Head of caudate nucleus (tissue), 42 donors: ENCODE results near the gene POP4.
A peak's percentile ranks its signal among the peaks of the same experiment; 100 is the strongest.
"Not testable (repeated sequence)": the region's sequence is repeated elsewhere in the genome, so short reads cannot be mapped to it uniquely, and the experiment has no call there.

Experiments
- DNase-seq, 42 donors: peaks; one replicate each; pipeline versions ENCODE4 v3.0.0 to v3.0.0-alpha.2; 2020 to 2021; ENCODE audit warnings: mixed read lengths in 7 of 42
- intact Hi-C: fragments of 100-400 bp; cut with DNase I; formaldehyde crosslinking; loops from one replicate; pipeline ENCODE4 v1.15.0; 2022

Gene POP4

DNA sequence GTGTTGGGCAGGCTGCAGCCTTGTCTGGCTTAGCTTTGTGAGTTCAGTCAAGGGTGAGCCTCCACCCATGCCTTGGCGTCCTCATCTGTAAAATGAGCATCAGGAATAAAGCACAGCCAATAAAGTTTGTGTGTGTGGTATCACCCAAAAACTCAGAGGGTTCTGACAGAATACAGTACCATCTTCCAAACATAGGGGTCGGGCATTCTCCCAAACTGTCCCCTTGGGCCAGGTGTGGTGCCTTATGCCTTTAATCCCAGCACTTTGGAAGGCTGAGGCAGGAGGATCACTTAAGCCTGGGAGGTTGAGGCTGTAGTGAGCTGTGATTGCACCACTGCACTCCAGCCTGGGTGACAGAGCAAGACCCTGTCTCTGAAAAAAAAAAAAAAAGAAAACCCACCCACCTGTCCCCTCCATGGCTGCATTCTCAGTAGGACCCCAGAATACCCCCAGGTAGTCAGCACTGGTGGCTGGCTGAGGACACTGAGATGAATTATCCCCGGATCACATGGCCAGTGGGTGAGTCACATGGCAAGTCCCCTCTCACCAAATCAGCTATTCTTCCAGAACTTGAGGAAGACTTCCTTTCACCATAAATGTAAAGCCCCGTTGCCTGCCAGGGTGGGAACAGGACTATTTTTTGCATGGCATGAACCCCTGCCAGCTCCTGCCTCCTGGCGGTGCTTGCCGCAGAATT is 18.6 kb downstream of the POP4 start:
- no peak for DNase-seq
- intact Hi-C loops = no loop called here

- intact Hi-C loops = no loop called here
- DNase-seq = no peak
Observed at GRCh38 chr19:29625186-29625651, 19.1 kb downstream of the POP4 start.

GRCh38 chr19:29626386-29626785 is 20.3 kb downstream of the POP4 start:
- intact Hi-C loops = no loop called here
- no peak for DNase-seq

- DNase-seq, intact Hi-C loops: not testable (repeated sequence)
Observed at GRCh38 chr19:29626832-29627231, 20.7 kb downstream of the POP4 start.

GRCh38 chr19:29628661-29629385 is 22.7 kb downstream of the POP4 start:
- intact Hi-C loops = no loop called here
- no peak for DNase-seq

DNA sequence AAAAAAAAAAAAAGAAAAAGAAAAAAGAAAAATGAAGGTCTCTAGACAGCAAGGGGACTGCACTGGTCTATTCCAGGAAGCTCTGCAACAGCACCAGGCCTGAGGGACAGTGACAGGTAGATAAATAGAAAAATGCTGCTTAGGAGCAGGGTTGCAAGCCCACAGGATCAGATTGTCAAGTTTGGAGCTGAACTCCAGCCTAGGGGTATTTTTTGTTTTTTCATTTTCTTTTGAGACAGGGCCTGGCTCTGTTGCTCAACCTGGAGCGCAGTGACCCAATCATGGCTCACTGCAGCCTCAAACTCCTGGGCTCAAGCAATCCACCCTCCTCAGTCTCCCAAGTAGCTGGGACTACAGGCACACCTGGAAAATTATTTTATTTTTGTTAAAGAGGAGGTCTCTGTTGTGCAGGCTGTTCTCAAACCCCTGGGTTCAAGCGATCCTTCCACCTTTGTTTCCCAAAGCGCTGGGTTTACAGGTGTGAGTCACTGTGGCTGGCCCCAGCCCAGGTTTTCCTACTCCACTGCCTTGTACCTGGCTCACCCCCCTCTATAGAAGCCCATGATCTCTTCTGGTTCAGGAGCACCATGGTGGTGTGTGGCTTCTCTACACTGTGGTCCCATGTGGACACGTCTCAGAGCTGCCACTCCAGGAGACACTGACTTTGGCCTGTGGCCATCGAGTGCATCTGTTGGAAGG is 23.9 kb downstream of the POP4 start:
- DNase-seq = peak in 1 of 42 donors; percentile 10
- intact Hi-C loops = no loop called here

DNA sequence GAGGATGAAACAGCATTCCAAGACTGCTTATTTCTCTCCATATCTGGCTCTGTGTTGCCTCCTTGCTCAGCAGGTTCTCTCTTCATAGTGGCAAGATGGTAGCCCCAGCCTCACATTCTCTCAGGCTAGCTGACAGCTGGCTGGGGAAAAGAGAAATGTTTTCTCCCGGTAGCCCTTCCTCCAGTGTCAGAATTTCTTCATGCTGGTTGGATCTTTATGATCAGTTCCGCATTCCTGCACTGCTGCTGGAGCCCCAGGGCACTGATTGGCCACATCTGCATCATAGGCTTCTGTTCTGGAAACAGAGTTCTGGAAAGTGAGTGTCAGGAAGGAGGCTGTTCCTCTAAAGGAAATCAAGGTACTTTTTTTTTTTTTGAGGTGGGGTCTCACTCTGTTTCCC is 24.6 kb downstream of the POP4 start:
- intact Hi-C loops = no loop called here
- DNase-seq = no peak

DNA sequence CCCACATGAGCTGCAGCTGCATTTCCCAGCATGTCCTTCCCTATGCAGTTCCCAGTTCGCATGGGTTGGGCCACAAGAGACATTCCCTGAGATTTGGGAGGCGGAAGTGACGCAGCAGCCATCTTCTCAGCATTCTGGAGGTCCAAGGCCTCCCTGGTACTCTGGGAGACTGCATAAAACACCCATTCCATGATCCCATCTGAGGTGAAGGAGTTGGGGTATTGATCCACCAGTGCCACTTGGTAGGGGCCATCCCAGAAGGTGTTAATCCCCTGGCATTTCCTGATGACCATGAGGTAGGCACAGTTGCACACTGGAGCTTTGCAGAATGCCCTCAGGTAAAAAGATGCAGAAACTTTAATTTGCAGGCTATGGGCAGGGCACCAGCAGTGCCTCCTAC is 25.4 kb downstream of the POP4 start:
- intact Hi-C loops = no loop called here
- no peak for DNase-seq

DNA sequence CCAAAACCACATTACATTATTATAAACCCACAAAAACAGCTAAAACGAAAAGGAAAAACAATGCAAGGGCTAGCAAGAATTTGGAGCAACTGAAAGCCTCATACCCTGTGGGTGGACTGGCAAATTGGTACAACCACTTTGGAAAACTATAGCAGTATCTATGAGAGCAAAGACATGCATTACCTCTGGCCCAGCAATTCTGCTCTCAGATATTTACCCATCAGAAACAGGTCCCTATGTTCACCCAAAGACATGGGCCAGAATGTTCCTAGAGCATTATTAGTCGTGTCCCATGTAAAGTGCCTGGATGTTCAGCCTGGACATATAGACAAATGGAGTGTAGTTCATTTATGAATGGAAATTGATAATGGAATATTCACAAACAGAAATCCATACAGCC is 27.9 kb downstream of the POP4 start:
- intact Hi-C loops = no loop called here
- no peak for DNase-seq

- no peak for DNase-seq
- intact Hi-C loops = no loop called here
Observed at GRCh38 chr19:29634423-29635130, 28.5 kb downstream of the POP4 start.

- intact Hi-C loops = no loop called here
- no peak for DNase-seq
Observed at GRCh38 chr19:29635963-29636362, 29.9 kb downstream of the POP4 start.

- intact Hi-C loops = no loop called here
Observed at GRCh38 chr19:29636553-29637360, 30.7 kb downstream of the POP4 start.

DNA sequence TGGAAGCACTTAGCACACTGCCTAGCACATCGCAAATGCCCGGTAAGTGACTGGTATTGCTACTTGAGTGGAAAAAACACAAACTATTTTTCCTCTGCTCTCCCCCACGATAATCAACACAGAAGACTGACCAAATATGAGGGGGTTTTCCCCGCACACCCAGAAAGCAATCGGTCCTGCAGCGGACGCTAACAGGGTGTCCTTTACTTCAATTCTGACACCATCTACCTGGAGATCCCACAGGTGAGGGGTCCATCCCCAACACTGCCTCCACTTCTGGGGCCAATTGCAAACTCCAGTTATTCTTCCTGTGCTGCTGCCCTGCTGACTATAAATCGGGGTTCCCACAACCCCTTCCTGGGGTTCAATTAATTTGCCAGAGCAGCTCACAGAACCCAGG is 33.0 kb downstream of the POP4 start:
- DNase-seq = no peak
- intact Hi-C loops = no loop called here

More at GRCh38 chr19:29636553-29637360, 30.7 kb downstream of the POP4 start:
- DNase-seq = no peak

- intact Hi-C loops = no loop called here
- no peak for DNase-seq
Observed at GRCh38 chr19:29640231-29640630, 34.1 kb downstream of the POP4 start.

GRCh38 chr19:29641597-29641996 is 35.5 kb downstream of the POP4 start:
- intact Hi-C loops = no loop called here
- no peak for DNase-seq

GRCh38 chr19:29643361-29643935 is 37.4 kb downstream of the POP4 start:
- intact Hi-C loops = no loop called here
- no peak for DNase-seq

GRCh38 chr19:29644210-29644609 is 38.1 kb downstream of the POP4 start:
- no peak for DNase-seq
- intact Hi-C loops = no loop called here

- intact Hi-C loops = no loop called here
Observed at GRCh38 chr19:29645491-29645867, 39.4 kb downstream of the POP4 start.

More at GRCh38 chr19:29645491-29645867, 39.4 kb downstream of the POP4 start:
- DNase-seq = no peak
